ENCODE data around the gene EFCAB8.

EFCAB8 gene

GRCh38 chr20:32858701-32859372 is at the start of gene EFCAB8:
Gene EFCAB8 (plus strand): TSS chr20:32858923. CDS start chr20:32863793, 4,870 bp downstream.
- no peak for DNase-seq

- no peak for DNase-seq
Measured at GRCh38 chr20:32809907-32810306, 48.8 kb upstream of the EFCAB8 start.

- no peak for DNase-seq
Measured at GRCh38 chr20:32810941-32811340, 47.8 kb upstream of the EFCAB8 start.

GRCh38 chr20:32811886-32812285 is 46.8 kb upstream of the EFCAB8 start:
- DNase-seq, result no peak

- no peak for DNase-seq
Measured at GRCh38 chr20:32819992-32820697, 38.6 kb upstream of the EFCAB8 start.

- DNase-seq, result no peak
Measured at GRCh38 chr20:32820698-32821377, 37.9 kb upstream of the EFCAB8 start.

GRCh38 chr20:32822225-32822624 is 36.5 kb upstream of the EFCAB8 start:
- DNase-seq, result no peak

- no peak for DNase-seq
Measured at GRCh38 chr20:32823078-32823477, 35.6 kb upstream of the EFCAB8 start.

- DNase-seq, result no peak
Measured at GRCh38 chr20:32823737-32824588, 34.8 kb upstream of the EFCAB8 start.

- DNase-seq, result no peak
Measured at GRCh38 chr20:32828029-32828680, 30.6 kb upstream of the EFCAB8 start.

GRCh38 chr20:32829311-32830005 is 29.3 kb upstream of the EFCAB8 start:
- DNase-seq, result no peak

- DNase-seq, result no peak
Measured at GRCh38 chr20:32830437-32830836, 28.3 kb upstream of the EFCAB8 start.

- DNase-seq, result no peak
Measured at GRCh38 chr20:32831982-32832381, 26.7 kb upstream of the EFCAB8 start.

- no peak for DNase-seq
Measured at GRCh38 chr20:32832664-32833063, 26.1 kb upstream of the EFCAB8 start.

GRCh38 chr20:32834972-32835371 is 23.8 kb upstream of the EFCAB8 start:
- DNase-seq, result no peak

- no peak for DNase-seq
Measured at GRCh38 chr20:32837157-32837556, 21.6 kb upstream of the EFCAB8 start.

- no peak for DNase-seq
Measured at GRCh38 chr20:32839227-32839981, 19.3 kb upstream of the EFCAB8 start.

- no peak for DNase-seq
Measured at GRCh38 chr20:32839982-32840285, 18.8 kb upstream of the EFCAB8 start.

- no peak for DNase-seq
Measured at GRCh38 chr20:32841174-32841573, 17.5 kb upstream of the EFCAB8 start.

GRCh38 chr20:32841632-32842031 is 17.1 kb upstream of the EFCAB8 start:
- DNase-seq, result no peak

Measured in DMS 273 treated with DMSO at 0.1 percent for 48 hours (cell line).